Small intestine (tissue), 7 donors: ENCODE data around the gene KLHDC4. TPM values are rescaled to one million over a fixed set of nuclear protein-coding genes. Genes with fewer than 3 reads are reported as not detected.

Source experiments
- DNase-seq, 2 donors: peaks; one replicate each; pipeline versions ENCODE4 v3.0.0 to v3.0.0-alpha.2; 2013
- FAIRE-seq: peaks from 2 replicates; lab custom pipeline; 2012; peaks lifted over from hg19 to GRCh38; lab: Jason Lieb, UNC
- H3K27ac ChIP-seq, 3 donors: one replicate each; pipeline ENCODE4 v1.5.1; 2013; ENCODE audit warnings: low read length in 2 of 3, mild to moderate bottlenecking in 2 of 3, control low read depth in 1 of 3, inconsistent platforms in 1 of 3, low read depth in 1 of 3, moderate library complexity in 1 of 3
- H3K27me3 ChIP-seq, 3 donors: one replicate each; pipeline ENCODE4 v1.6.1; 2013; ENCODE audit warnings: low read length in 3 of 3, inconsistent platforms in 1 of 3; ENCODE audit not compliant: control insufficient read depth in 3 of 3, insufficient read depth in 3 of 3
- H3K36me3 ChIP-seq, 3 donors: one replicate each; pipeline ENCODE4 v1.6.1; 2013; ENCODE audit warnings: low read length in 3 of 3, inconsistent platforms in 1 of 3, low read depth in 1 of 3, mild to moderate bottlenecking in 1 of 3, moderate library complexity in 1 of 3; ENCODE audit not compliant: control insufficient read depth in 3 of 3, insufficient read depth in 2 of 3
- H3K4me1 ChIP-seq, 3 donors: one replicate each; pipeline ENCODE4 v1.6.1; 2013; ENCODE audit warnings: low read length in 2 of 3, inconsistent platforms in 1 of 3, low read depth in 1 of 3, mild to moderate bottlenecking in 1 of 3, moderate library complexity in 1 of 3; ENCODE audit not compliant: control insufficient read depth in 3 of 3, insufficient read depth in 2 of 3
- H3K4me3 ChIP-seq, 3 donors: one replicate each; pipeline ENCODE4 v1.5.1; 2013; ENCODE audit warnings: low read length in 3 of 3, control low read depth in 1 of 3, inconsistent platforms in 1 of 3, low read depth in 1 of 3, mild to moderate bottlenecking in 1 of 3, moderate library complexity in 1 of 3
- H3K9me3 ChIP-seq, 2 donors: one replicate each; pipeline ENCODE4 v1.6.1; 2013; ENCODE audit warnings: low read depth in 1 of 2, low read length in 1 of 2; ENCODE audit not compliant: control insufficient read depth in 2 of 2, insufficient read depth in 1 of 2
- WGBS, 3 donors: extraction: QIAGEN DNeasy Blood & Tissue Kit; methylation state at CpG; one replicate each; pipeline ENCODE4 v1.1.7; 2013; 5-methylcytosine and 5-hydroxymethylcytosine counted together
- polyA plus RNA-seq, 4 donors: library from polyadenylated mRNA; stranded (reverse) in 3 of 4; unstranded in 1 of 4; fragments of 200-250 nt in 3 of 4; fragments of 120-200 nt in 1 of 4; gene quantifications; one replicate each; pipeline versions ENCODE4 v1.2.1 to v1.2.3, GENCODE V29; 2013
- donor health status: healthy with polysubstance abuse.
- donor health status: control.
- donor health status: control.
- donor health status: Bipolar disorder and iron deficiency.
- donor health status: healthy.

The KLHDC4 gene
- polyA plus RNA-seq, 4 donors: 25.9 to 35.1 (median 29.9) TPM

- no peaks in the 10 kb centered on the region for H3K4me1 ChIP-seq
- no peak overlapping the region for H3K27ac ChIP-seq
- DNase-seq (no peak), FAIRE-seq (no peak)
- 71 to 87% (median 82%) methylated on average over 20 of the region's 20 CpGs for WGBS, 3 donors
- H3K27me3 ChIP-seq: no peaks in the 10 kb centered on the region
- H3K36me3 ChIP-seq: peaks cover 0 to 71% (median 2%) of the 10 kb centered on the region in 3 donors
- H3K9me3 ChIP-seq: no peaks in the 10 kb centered on the region
- no peak overlapping the region for H3K4me3 ChIP-seq
Observed at GRCh38 chr16:87698676-87699199, 67.0 kb downstream of the KLHDC4 start.

- no peaks in the 10 kb centered on the region for H3K27me3 ChIP-seq
- no peaks in the 10 kb centered on the region for H3K4me1 ChIP-seq
- H3K4me3 ChIP-seq: no peak overlapping the region
- no peak for DNase-seq
- H3K27ac ChIP-seq: no peak overlapping the region
- no peak for FAIRE-seq
- H3K9me3 ChIP-seq: no peaks in the 10 kb centered on the region
- peaks cover 0 to 68% (median 2%) of the 10 kb centered on the region in 3 donors for H3K36me3 ChIP-seq
- WGBS, 3 donors: 67 to 82% (median 82%) methylated on average over 7 of the region's 7 CpGs
Observed at GRCh38 chr16:87698241-87698640, 67.5 kb downstream of the KLHDC4 start.

DNA sequence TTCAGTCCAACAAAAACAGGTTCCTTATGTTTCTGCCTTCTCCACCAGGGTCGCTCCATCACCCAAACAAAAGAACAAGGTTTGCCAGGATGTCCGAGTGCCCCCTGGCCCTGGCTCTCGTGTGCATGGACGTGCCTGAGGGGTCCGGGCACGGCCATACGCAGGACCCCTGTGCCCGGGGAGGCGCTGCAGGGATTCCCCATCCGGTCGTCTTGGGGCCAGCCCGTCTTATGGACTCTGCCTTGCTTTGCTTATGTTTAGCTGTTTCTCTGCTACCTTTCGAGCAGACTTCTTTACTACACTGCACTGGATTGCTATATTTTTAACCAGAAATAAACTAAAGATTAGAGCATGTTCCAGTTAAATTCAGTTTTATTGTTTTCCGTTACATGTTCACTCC is 68.0 kb downstream of the KLHDC4 start:
- FAIRE-seq: no peak
- Histone ChIP-seq H3K27ac (no peak overlapping the region), H3K4me1 (no peaks in the 10 kb centered on the region), H3K27me3 (no peaks in the 10 kb centered on the region), H3K36me3 (peaks cover 0 to 64% (median 2%) of the 10 kb centered on the region in 3 donors), H3K4me3 (no peak overlapping the region), H3K9me3 (no peaks in the 10 kb centered on the region)
- WGBS, 3 donors: 92 to 94% (median 92%) methylated on average over 14 of the region's 14 CpGs
- no peak for DNase-seq

- no peak for DNase-seq
- no peak overlapping the region for H3K27ac ChIP-seq
- WGBS, 3 donors: 95 to 96% (median 95%) methylated on average over 21 of the region's 21 CpGs
Observed at GRCh38 chr16:87697256-87697655, 68.5 kb downstream of the KLHDC4 start.

DNA sequence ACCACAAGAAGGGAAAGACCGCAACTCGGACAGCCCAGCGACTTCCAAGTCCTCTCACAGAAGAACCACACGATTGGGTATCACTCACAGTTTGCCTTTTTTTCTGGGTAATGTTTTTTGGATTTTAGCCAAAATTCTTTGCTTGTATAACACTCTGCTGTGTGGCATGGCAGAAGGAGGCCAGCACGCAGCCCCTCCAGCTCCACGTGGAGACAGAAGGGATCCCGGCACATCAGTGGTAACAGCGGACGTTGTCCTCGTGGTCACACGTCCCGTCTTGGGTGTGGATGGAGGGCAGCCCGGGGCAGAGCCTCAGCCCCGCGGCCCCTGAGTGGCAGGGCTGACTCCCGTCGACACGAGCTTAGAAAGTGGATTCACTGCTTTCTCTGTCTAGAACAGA is 69.1 kb downstream of the KLHDC4 start:
- 86 to 87% (median 86%) methylated on average over 18 of the region's 18 CpGs for WGBS, 3 donors
- no peaks in the 10 kb centered on the region for H3K9me3 ChIP-seq
- no peak for FAIRE-seq

More at GRCh38 chr16:87697256-87697655, 68.5 kb downstream of the KLHDC4 start:
- Histone ChIP-seq H3K9me3 (no peaks in the 10 kb centered on the region), H3K27me3 (no peaks in the 10 kb centered on the region), H3K4me1 (no peaks in the 10 kb centered on the region), H3K36me3 (peaks cover 0 to 61% (median 0%) of the 10 kb centered on the region in 3 donors), H3K4me3 (no peak overlapping the region)
- FAIRE-seq: no peak

GRCh38 chr16:87695534-87695933 is 70.3 kb downstream of the KLHDC4 start:
- no peaks in the 10 kb centered on the region for H3K27me3 ChIP-seq
- WGBS, 3 donors: 93 to 96% (median 94%) methylated on average over 12 of the region's 12 CpGs

More for the DNA sequence above, 69.1 kb downstream of the KLHDC4 start:
- no peak overlapping the region for H3K27ac ChIP-seq
- no peaks in the 10 kb centered on the region for H3K27me3 ChIP-seq
- H3K4me3 ChIP-seq: no peak overlapping the region
- no peaks in the 10 kb centered on the region for H3K4me1 ChIP-seq
- peaks cover 0 to 55% (median 0%) of the 10 kb centered on the region in 3 donors for H3K36me3 ChIP-seq
- no peak for DNase-seq

GRCh38 chr16:87694441-87695125 is 71.2 kb downstream of the KLHDC4 start:
- H3K36me3 ChIP-seq: peaks cover 0 to 39% (median 0%) of the 10 kb centered on the region in 3 donors
- no peak for DNase-seq
- no peaks in the 10 kb centered on the region for H3K9me3 ChIP-seq
- no peaks in the 10 kb centered on the region for H3K27me3 ChIP-seq
- H3K4me3 ChIP-seq: no peak overlapping the region
- no peak overlapping the region for H3K27ac ChIP-seq
- no peak for FAIRE-seq
- H3K4me1 ChIP-seq: no peaks in the 10 kb centered on the region
- WGBS, 3 donors: 85 to 87% (median 86%) methylated on average over 17 to 20 of the region's 20 CpGs

More at GRCh38 chr16:87695534-87695933, 70.3 kb downstream of the KLHDC4 start:
- DNase-seq (no peak), FAIRE-seq (no peak)
- Histone ChIP-seq H3K9me3 (no peaks in the 10 kb centered on the region), H3K36me3 (peaks cover 0 to 46% (median 0%) of the 10 kb centered on the region in 3 donors), H3K4me3 (no peak overlapping the region), H3K4me1 (no peaks in the 10 kb centered on the region), H3K27ac (no peak overlapping the region)

DNA sequence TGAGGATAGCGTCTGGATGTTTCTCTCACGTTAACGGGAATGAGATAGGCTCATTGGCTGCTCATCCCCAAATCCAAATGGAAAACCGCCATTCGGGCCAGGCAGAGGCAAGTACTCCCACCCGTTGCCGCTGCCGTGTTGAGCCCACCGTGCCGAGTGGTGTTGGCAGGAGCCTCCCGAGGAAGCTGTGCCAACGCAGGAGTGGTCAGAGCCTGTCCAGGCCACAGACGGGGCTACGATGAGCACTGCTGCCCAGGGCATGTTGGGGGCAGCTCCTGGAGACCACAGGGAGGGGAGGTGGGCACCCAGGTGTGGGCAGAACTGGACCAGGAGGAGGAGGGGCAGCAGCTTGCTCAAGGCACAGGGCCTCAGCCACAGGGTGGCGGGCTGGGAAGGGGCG is 72.0 kb downstream of the KLHDC4 start:
- Histone ChIP-seq H3K27me3 (no peaks in the 10 kb centered on the region), H3K27ac (no peak overlapping the region), H3K36me3 (peaks cover 0 to 35% (median 0%) of the 10 kb centered on the region in 3 donors), H3K4me3 (no peak overlapping the region), H3K9me3 (no peaks in the 10 kb centered on the region), H3K4me1 (no peaks in the 10 kb centered on the region)
- DNase-seq (no peak), FAIRE-seq (no peak)
- 94 to 96% (median 94%) methylated on average over 16 of the region's 16 CpGs for WGBS, 3 donors
